H1 (cell line): ENCODE results near the gene ZC3H6.

ENCODE experiments used
- ATF2 ChIP-seq: IDR thresholded peaks from 2 replicates; pipeline ENCODE4 v1.6.1; 2012; ENCODE audit warnings: low read length, inconsistent platforms
- ATF3 ChIP-seq: IDR thresholded peaks from 2 replicates; pipeline ENCODE4 v1.6.1; 2011; ENCODE audit warnings: low read depth, mild to moderate bottlenecking, low read length; ENCODE audit not compliant: insufficient read depth
- BACH1 ChIP-seq: IDR thresholded peaks from 2 replicates; pipeline ENCODE4 v1.6.1; 2012; ENCODE audit warnings: low read length, improper control_type of control experiment
- CTCF ChIP-seq, 3 experiments: IDR thresholded peaks; 1 replicate in 2 of 3; 2 replicates in 1 of 3; pipeline versions ENCODE4 v1.5.1 to v1.6.1; 2011; ENCODE audit warnings: low read length in 3 of 3, mild to moderate bottlenecking in 3 of 3, inconsistent platforms in 2 of 3, low read depth in 1 of 3, moderate library complexity in 1 of 3; ENCODE audit not compliant: insufficient read depth in 1 of 3; ENCODE audit errors: control extremely low read depth in 1 of 3
- EGR1 ChIP-seq: IDR thresholded peaks from 2 replicates; pipeline ENCODE4 v1.6.1; 2011; ENCODE audit warnings: low read depth, low read length, borderline replicate concordance
- EZH2 ChIP-seq: fragments of 200-600 bp; sonication (generic); IDR thresholded peaks from 2 replicates; pipeline ENCODE4 v1.7.1; 2012; ENCODE audit warnings: low read depth, mild to moderate bottlenecking, moderate library complexity, low read length, inconsistent platforms; ENCODE audit not compliant: severe bottlenecking
- FOSL1 ChIP-seq: IDR thresholded peaks from 2 replicates; pipeline ENCODE4 v1.6.1; 2011; ENCODE audit warnings: mild to moderate bottlenecking, low read depth, low read length, moderate library complexity; ENCODE audit not compliant: insufficient read depth
- JUND ChIP-seq: IDR thresholded peaks from 2 replicates; pipeline ENCODE4 v1.6.1; 2011; ENCODE audit warnings: mild to moderate bottlenecking, improper control_type of control experiment, low read length
- POLR2A ChIP-seq, 2 experiments: IDR thresholded peaks; 1 replicate in 1 of 2; 2 replicates in 1 of 2; pipeline ENCODE4 v1.6.1; 2011; ENCODE audit warnings: low read depth in 2 of 2, low read length in 2 of 2, mild to moderate bottlenecking in 2 of 2; ENCODE audit errors: control extremely low read depth in 1 of 2
- POLR2AphosphoS5 ChIP-seq: IDR thresholded peaks from 2 replicates; pipeline ENCODE4 v1.6.1; 2011; ENCODE audit warnings: low read depth, low read length
- RBBP5 ChIP-seq: IDR thresholded peaks from 2 replicates; pipeline ENCODE4 v1.7.1; 2012; ENCODE audit warnings: low read depth, mild to moderate bottlenecking, inconsistent platforms, low read length, moderate library complexity, borderline replicate concordance
- RFX5 ChIP-seq: IDR thresholded peaks from 2 replicates; pipeline ENCODE4 v1.6.1; 2011; ENCODE audit warnings: low read depth, low read length, improper control_type of control experiment, borderline replicate concordance
- RXRA ChIP-seq: IDR thresholded peaks from 2 replicates; pipeline ENCODE4 v1.6.1; 2011; ENCODE audit warnings: low read depth, mild to moderate bottlenecking, low read length, moderate library complexity; ENCODE audit not compliant: insufficient read depth
- SRF ChIP-seq: IDR thresholded peaks from 2 replicates; pipeline ENCODE4 v1.6.1; 2011; ENCODE audit warnings: mild to moderate bottlenecking, low read depth, low read length, moderate library complexity

- no peak for TF ChIP-seq CTCF (IDR thresholded peaks at IDR 0.05; ENCODE audit: control extremely low read depth in 1 of 3, insufficient read depth in 1 of 3, low read depth in 1 of 3, low read length in 3 of 3)
- no peak for TF ChIP-seq RXRA
- TF ChIP-seq RBBP5 = no peak
- no peak for TF ChIP-seq JUND
- no peak for TF ChIP-seq EZH2
- TF ChIP-seq EGR1 = no peak
- no peak for TF ChIP-seq ATF2
- TF ChIP-seq POLR2AphosphoS5 = no peak
- TF ChIP-seq BACH1 = no peak
- no peak for TF ChIP-seq POLR2A (IDR thresholded peaks at IDR 0.05; ENCODE audit: control extremely low read depth in 1 of 2, low read depth in 2 of 2, low read length in 2 of 2)
- TF ChIP-seq SRF = no peak
- TF ChIP-seq RFX5 = no peak
- TF ChIP-seq FOSL1 = no peak
- no peak for TF ChIP-seq ATF3
These were observed 30.5 kb upstream of the ZC3H6 start for GRCh38 chr2:112244854-112245253.
